CD4-positive, alpha-beta T cell treated with Interleukin-10 for 1 hour (primary cell): Measurements from ENCODE around the gene KRT37.
"Not testable (repeated sequence)": the region's sequence is repeated elsewhere in the genome, so short reads cannot be mapped to it uniquely, and the experiment has no call there.

Experiments used
- DNase-seq: peaks from one replicate; pipeline ENCODE4 v3.0.0-alpha.2; 2020

The KRT37 gene

DNA sequence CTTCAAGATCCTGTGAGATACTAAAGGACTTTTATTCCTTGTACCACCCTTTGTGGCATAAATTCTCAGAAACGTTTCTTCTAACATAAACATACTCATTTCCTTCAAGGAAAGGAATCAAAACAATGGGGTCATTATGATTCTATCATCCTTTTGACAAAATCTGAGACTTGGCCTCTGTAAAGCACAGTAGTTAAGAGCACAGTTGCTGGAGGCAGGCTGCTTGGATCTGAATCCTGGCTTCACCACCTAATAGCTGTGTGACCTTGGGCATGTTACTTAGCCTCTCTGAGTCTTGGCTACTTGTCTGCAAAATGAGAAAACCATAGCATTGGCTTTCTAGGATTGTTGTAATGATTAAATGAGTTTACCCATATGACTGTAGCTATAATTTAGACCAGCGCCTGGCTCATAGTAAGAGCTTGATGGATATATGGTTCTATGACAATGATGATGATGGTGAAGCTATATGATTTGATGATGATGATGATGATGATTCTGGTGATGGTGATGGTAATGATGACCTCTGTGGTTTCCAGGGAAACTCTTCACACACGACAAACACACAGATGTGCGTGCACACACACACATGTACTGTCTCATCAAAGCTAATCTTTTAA lies 20.9 kb downstream of the KRT37 start:
- no peak for DNase-seq

DNA sequence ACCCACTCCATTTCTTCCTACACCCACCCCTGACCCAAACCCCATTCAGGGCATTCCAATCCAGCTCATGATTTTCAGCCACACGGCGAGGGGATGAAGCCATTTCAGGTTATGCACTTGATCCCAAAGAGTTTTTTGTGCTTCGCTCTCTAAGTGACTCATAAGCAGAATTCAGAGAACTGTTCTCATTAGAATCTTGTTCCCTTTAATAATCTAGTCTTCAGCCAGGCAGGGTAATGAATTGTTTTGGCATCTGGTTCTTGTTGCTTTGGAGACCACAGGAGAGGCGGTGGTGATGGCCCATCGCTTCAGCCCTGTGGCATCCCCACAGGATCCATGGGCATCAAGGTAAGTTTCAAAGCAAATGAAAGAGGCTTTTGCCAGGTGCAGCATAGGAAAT lies 22.2 kb downstream of the KRT37 start:
- DNase-seq, result no peak

DNA sequence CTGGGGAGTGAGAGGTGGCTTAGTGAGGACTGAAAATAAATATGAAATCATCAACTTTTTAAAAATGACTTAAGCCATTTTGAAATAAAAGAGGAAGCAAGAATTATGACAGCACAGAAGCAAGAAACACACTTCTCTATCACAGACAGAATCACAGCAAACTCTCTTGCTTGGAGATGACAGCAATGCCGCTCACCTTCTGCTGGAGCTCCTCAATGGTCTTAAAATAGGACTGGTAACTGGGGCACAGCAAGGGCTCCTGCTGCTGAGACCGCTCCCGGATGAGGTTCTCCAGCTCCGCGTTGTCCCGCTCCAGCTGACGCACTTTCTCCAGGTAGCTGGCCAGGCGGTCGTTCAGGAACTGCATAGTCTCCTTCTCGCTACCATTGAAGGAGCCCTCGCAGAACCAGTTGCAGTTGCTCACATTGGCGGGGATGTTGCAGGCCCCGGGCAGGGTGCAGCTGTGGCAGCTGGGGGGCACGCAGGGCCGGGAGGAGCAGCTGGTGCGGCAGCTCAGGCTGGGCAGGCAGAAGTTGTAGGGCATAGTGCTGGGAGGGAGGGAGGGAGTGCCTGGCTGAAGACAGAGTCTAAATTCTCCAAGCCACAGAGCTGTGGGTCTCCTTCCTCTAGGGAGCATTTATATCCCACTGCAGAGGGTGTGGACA lies 27.3 kb downstream of the KRT37 start, which contains the start of gene KRT31:
Gene KRT31 (minus strand): TSS at position 613 of the 665 bp plus-strand sequence. CDS start 69 bp downstream, at position 544.
- DNase-seq, result no peak

DNA sequence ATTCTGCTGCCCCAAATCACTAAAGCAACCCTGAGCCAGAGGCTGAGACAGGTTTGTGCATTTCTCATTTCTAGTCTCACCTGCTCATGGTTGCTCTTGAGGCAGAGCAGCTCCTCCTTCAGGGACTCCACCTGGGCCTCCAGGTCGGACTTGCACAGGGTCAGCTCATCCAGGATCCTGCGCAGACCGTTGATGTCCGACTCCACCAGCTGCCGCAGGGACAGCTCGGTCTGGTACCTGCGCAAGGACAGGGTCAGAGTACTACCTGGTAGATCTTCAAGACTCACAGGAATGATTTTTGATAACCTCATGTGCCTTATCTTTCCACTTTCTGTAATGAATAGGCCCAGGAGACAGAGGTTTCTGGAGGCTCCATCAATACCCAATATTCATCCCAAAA lies 28.0 kb downstream of the KRT37 start:
- DNase-seq, result no peak

DNA sequence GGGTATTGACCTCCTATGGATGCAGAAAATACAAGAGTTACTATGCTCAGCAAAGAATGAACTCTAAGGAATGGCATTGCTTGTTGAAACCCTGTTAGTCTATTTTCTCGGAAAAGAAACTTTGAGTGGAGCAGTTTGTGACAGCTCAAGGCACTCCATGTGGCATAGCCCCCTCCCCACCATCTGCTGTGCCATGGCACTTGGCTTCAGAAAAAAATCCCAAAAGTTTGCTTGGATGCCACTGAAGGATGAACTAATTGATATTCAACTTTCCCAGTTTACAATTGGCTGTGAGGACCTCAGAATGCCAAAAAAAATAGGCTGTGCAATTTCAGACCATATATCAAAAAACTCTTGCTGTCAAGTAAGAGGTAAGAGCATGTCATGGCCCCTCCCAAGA lies 28.8 kb downstream of the KRT37 start:
- no peak for DNase-seq

DNA sequence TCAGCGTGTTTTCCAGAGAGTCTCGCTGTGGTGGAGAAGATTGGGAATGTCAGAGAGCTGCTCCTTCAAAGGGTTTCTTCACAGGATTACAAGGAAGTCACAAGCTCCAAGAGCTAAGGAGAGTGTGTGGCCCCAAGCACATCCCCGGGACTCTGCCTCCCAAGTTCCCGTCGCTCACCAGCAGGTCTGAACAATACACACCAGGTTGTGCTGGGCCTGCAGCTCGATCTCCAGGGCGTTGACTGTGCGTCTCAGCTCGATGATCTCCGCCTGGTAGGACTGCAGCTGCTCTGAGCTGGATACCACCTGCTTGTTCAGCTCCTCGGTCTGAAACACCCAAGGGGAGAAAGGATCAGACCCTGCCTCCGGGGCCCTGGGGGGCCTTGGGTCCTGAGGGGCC lies 29.3 kb downstream of the KRT37 start:
- not testable (repeated sequence) for DNase-seq

DNA sequence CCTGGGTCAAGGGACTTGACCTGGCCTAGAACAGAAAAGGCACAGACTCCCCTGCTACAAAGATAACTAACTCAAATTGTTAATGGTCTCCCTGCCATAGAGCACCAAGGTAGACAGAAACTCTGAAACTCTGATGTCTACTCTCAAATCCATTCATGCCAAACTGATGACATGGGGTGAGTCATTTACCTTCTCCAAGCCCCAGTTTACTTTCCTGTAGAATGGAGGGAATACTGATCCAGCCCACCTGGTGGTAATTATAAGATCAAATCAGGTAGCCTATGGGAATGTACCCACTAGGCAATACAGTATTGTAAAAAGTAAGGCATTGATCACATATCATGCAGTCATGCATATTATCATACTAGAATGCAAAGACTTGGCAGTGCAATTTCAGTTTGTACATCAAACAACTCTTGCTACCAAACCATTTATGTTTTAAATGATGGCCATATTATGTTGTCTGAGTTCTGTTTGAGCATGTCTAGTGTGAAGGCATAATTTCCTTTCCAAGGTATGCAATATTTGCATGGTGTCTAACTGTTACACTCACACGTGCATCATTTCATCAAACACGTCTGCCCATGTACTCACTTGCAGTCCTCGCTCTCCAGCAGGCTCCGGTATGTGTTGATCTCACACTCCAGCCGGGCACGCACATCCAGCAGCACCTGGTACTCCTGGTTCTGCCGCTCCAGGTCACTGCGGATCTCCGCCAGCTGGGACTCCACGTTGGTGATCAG lies 30.0 kb downstream of the KRT37 start:
- no peak for DNase-seq

DNA sequence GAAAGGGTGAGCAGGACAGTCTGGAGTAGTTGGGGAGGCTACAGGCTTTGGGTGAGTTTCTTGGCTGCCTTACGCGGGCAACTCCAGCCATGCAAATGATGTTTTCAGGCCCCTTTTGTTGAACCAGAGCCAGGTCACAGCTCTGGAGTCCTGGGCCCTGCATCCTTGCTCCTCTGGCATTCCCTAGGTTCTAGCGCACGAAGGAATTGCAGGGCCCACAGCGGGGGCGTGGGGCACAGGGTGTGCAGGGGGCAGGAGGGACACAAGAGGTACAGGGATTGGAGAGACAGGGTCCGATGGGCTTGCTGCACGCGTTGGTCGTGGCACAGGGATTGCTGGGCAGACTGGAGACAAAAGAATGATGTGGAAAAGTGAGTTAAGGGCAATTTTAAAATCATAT lies 30.6 kb downstream of the KRT37 start:
- no peak for DNase-seq

DNA sequence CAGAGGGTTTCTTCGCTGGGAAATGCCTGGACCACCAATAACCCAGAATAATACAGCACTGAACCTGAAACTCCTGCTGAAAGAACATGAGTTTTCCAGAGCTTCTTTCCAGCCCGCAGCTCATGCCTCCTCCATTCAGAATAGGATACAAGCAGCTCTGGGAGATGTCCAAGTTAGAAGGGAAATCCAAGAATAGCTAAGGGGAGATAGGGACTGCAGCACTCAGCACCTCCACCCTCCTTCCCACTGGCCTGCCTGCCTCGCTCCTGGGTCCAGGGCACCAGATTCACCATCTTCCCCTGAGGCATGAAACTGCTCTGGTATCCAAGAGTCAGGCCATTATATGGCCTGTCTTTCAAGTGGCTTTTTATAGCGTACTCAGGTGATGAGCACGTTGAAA lies 31.1 kb downstream of the KRT37 start:
- DNase-seq, result no peak

DNA sequence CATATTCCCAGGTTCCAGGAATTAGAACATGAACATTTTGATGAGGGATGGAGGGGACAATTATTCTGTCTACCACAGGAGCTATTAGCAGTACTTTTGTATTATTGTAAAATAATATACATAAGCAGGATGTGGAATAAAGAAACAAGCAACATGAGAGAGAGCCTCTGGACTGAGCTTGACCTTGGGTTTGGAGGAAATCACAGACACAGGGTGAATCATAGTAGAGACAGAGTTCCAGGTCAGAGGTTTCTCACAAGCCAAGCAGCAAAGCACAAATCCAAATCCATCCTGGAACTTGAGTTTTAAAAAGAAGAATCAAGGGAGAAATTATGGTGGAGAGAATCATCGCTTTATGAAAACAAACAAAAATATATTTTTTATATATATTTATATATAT lies 32.1 kb downstream of the KRT37 start:
- DNase-seq, result no peak

DNA sequence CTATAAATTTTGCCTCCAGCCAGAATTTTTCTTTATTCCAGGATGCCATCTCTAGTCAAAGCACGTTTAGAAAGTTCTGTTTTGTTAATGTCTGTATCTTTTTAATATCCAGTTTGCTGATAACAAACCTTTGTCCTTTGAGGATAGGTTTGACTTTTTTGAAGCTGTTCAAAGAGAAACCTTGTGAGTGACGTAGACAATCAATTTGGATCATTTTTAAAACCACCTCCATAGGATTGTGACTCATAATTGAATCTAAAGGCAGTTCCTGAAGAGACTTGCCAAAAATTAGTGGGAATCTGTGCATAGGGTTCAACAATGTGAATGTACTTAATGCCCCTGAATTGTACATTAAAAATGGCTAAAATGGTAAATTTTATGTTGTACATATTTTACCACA lies 32.9 kb downstream of the KRT37 start:
- no peak for DNase-seq

DNA sequence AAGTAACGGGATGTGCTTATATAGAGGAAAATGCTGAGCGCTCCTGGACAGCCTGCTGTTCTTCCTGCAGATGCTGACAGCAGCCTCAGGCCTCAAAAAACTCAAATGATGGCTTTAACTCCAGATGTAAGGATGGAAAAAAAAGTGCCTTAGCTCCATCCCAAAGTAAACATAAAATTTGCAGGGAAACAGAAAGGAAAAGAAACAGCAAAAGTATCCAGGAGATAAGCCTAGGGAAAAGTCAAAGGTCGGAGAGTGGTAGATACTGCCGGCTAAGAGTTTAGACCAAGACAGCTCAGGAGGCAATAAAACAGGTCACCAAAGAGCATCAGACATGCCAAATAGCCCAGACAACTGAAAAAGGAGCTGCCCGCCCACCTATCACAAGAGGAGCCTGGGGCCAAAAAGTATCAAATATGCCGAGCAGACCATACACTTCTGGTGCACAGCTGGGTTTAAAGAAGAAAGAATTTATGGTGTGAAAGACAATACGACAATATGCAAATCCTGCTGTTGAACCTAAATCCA lies 33.9 kb downstream of the KRT37 start:
- DNase-seq, result no peak

DNA sequence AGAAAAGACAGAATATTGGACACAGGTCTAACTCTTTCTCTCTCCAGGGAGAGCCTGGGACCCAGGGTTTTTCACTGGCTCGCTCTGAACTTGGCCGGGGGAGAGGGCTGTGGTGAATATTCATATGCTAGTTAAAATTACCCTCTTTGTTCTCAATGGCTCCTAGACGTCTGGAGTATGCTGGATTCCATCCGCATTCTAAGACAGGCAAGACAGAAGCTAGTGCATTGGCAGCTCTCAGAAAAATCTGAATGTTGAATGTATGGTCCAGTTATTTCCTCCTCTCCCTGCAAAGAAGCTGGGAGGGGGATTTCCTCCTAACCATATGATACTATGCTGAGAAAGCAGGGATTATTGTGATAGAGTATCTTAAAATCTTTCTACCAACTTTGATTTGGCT lies 36.7 kb downstream of the KRT37 start:
- no peak for DNase-seq

DNA sequence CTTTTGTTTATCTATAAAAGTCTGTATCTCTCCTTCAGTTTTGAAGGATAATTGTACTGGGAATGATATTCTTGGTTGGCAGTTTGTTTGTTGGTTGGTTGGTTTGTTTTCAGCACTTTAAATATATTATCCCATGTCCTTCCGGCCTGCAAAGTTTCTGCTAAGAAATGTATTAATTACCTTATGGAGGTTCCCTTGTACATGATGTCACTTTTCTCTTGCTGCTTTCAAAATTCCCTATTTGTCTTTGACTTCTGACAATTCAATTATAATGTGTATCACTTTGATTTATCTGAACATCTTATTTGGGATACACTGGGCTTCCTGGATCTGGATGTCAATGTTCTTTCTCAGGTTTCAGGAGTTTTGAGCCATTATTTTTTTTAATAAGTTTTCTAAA lies 38.2 kb downstream of the KRT37 start:
- no peak for DNase-seq

DNA sequence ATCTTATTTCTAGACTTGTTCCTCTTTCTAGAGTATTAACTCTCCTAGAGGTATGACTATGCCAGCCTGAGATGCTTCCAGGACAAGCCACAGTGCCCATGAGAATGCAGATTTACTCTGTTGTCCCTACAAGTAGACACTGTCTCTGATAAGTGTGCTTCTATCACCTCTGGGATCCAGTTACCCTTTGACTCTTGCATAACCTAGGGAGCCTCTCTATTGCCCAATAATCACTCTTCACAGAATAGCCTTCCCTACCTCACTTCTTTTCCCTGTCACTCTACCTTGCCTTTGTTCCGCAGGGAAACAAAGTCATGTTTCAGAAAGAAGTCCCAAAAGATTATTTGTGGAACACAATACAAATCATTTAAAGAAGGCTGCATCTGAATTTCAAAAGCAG lies 40.7 kb downstream of the KRT37 start:
- no peak for DNase-seq

DNA sequence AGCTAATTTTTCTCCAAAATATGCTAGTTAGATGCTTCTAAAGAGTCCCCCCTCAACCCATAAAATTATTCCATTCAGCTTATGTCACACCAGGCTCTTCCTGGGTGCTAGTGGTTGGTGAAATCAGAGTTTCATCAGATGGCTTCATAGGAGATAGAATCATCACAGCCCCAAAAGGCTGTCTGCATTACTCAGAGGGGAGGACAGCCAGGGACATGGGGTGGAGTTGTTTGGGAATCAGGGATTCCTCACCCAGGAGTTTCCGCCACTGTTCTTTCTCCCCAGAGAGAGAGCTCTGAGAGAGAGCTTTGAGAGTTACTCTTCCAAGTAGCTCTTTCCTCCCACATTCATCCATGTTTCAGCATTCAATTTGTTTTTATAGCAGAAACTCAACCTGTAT lies 42.0 kb downstream of the KRT37 start:
- DNase-seq, result no peak

DNA sequence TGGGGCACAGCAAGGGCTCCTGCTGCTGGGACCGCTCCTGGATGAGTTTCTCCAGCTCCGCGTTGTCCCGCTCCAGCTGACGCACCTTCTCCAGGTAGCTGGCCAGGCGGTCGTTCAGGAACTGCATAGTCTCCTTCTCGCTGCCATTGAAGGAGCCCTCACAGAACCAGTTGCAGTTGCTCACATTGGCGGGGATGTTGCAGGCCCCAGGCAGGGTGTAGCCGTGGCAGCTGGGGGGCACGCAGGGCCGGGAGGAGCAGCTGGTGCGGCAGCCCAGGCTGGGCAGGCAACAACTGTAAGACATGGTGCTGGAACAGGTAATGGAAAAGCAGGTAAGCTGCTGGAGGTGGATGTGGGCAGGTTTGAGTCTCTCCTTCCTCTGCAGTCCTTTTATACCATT lies 42.4 kb downstream of the KRT37 start, which contains the start of gene KRT34:
Gene KRT34 (minus strand): TSS at position 364 of the 400 bp plus-strand sequence. CDS start 60 bp downstream, at position 304.
- DNase-seq, result not testable (repeated sequence)

DNA sequence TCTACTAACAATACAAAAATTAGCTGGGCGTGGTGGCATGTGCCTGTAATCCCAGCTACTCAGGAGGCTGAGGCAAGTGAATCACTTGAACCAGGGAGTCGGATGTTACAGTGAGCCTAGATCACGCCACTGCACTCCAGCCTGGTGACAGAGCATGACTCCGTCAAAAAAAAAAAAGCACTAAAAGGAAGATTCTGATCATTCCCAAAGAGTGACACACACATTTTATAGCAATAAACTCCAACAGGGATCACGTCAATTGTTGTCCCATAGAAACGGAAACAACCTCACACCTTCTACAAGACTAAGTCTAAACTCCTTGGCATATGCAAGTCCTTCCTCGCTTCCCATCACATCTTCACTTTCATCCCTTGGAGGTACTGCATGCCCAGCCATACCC lies 44.3 kb downstream of the KRT37 start:
- not testable (repeated sequence) for DNase-seq

DNA sequence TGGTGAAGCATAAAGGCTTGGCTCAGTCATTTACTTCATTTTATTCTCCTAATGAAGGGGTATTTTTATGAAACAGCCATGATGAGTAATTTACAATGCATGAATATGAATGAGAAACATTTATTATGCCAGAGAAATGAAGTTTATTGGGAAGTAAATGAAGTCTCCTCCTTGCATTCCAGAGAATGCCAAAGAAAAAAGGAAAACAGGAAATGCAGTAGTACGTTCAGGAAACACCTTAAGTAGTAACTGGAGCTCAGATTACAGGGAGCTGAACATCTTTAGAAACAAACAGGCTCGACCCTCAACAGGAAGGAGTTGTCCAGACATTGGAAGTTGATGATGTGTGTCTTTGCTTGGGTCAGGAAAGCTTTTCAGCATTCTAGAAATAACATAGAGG lies 46.8 kb downstream of the KRT37 start:
- no peak for DNase-seq
